PC-9 (cell line): Measurements from ENCODE around the gene ANO8. TPM values are rescaled to one million over a fixed set of nuclear protein-coding genes. Genes with fewer than 3 reads are reported as not detected.
A peak's percentile ranks its signal among the peaks of the same experiment; 100 is the strongest.

Source experiments
- BruUV-seq: library from RNA; stranded (reverse); fragments of 400-500 nt; replicated peaks from 2 replicates; lab custom pipeline; 2021; lab: Mats Ljungman, UMichigan
- CTCF ChIA-PET: fragments of 300-600 bp; sonication (Branson Sonifier 250); formaldehyde crosslinking; loops from one replicate; lab custom pipeline; 2022; ENCODE audit warnings: antibody characterized with exemption; lab: Charles Lee
- POLR2A ChIA-PET: fragments of 300-600 bp; sonication (Branson Sonifier 250); formaldehyde crosslinking; loops from one replicate; lab custom pipeline; 2022; ENCODE audit warnings: antibody characterized with exemption; ENCODE audit not compliant: unreplicated experiment; lab: Charles Lee
- DNase-seq, 2 experiments: peaks; one replicate each; pipeline versions ENCODE4 v3.0.0 to v3.0.0-alpha.2; 2015 to 2022; ENCODE audit warnings: mixed read lengths in 1 of 2
- H2AFZ ChIP-seq: fragments of 200-600 bp; sonication (generic); 2 replicates; pipeline ENCODE4 v1.8.1; 2017; ENCODE audit warnings: antibody characterized with exemption
- H3F3A ChIP-seq: fragments of 200-600 bp; sonication (generic); 2 replicates; pipeline ENCODE4 v1.8.1; 2017; ENCODE audit warnings: antibody characterized with exemption, mild to moderate bottlenecking, low read depth; ENCODE audit not compliant: insufficient read depth
- H3K27ac ChIP-seq: fragments of 200-600 bp; sonication (generic); 2 replicates; pipeline ENCODE4 v1.6.1; 2016; ENCODE audit warnings: mixed run types
- H3K27me3 ChIP-seq: fragments of 200-600 bp; sonication (generic); 2 replicates; pipeline ENCODE4 v1.6.1; 2016; ENCODE audit warnings: low read depth, mixed run types; ENCODE audit not compliant: insufficient read depth
- H3K36me3 ChIP-seq: fragments of 200-600 bp; sonication (generic); 2 replicates; pipeline ENCODE4 v1.6.1; 2016; ENCODE audit warnings: low read depth, mixed run types
- H3K4me1 ChIP-seq: fragments of 200-600 bp; sonication (generic); replicated peaks from 2 replicates; pipeline ENCODE4 v1.6.1; 2016; ENCODE audit warnings: mixed run types; ENCODE audit not compliant: insufficient read depth
- H3K4me2 ChIP-seq: fragments of 200-600 bp; sonication (generic); 2 replicates; pipeline ENCODE4 v1.6.1; 2017; ENCODE audit warnings: mixed run types
- H3K4me3 ChIP-seq: fragments of 200-600 bp; sonication (generic); 2 replicates; pipeline ENCODE4 v1.6.1; 2016; ENCODE audit warnings: mixed run types
- H3K79me2 ChIP-seq: fragments of 200-600 bp; sonication (generic); 2 replicates; pipeline ENCODE4 v1.6.1; 2017; ENCODE audit warnings: low read depth, mixed run types
- H3K9me2 ChIP-seq: fragments of 200-600 bp; sonication (generic); 2 replicates; pipeline ENCODE4 v1.8.1; 2017; ENCODE audit warnings: mild to moderate bottlenecking; ENCODE audit not compliant: insufficient read depth
- H3K9me3 ChIP-seq: fragments of 200-600 bp; sonication (generic); 2 replicates; pipeline ENCODE4 v1.8.1; 2016; ENCODE audit warnings: low read depth; ENCODE audit not compliant: insufficient read depth
- H4K20me1 ChIP-seq: fragments of 200-600 bp; sonication (generic); 2 replicates; pipeline ENCODE4 v1.8.1; 2017; ENCODE audit not compliant: insufficient read depth
- EZH2 ChIP-seq: fragments of 200-600 bp; sonication (generic); IDR thresholded peaks from 2 replicates; pipeline ENCODE4 v1.8.0; 2017; ENCODE audit warnings: antibody characterized with exemption, low read depth
- intact Hi-C: fragments of 100-400 bp; cut with micrococcal nuclease; formaldehyde crosslinking; loops from one replicate; pipeline ENCODE4 v1.10.0; 2022; ENCODE audit not compliant: unreplicated experiment
- total RNA-seq: library from RNA; stranded (reverse); gene quantifications from 2 replicates; pipeline ENCODE4 v1.2.3, GENCODE V29; 2021
- TF ChIP-seq, protein P1 (sequence below): fragments of 200-600 bp; sonication (generic); conservative IDR thresholded peaks from 2 replicates; pipeline ENCODE4 v1.6.1; 2017; ENCODE audit warnings: mixed run types, antibody characterized with exemption, mild to moderate bottlenecking, moderate library complexity

Gene ANO8
- total RNA-seq, 1 experiment from 2014 or later, result 11.4 TPM

DNA sequence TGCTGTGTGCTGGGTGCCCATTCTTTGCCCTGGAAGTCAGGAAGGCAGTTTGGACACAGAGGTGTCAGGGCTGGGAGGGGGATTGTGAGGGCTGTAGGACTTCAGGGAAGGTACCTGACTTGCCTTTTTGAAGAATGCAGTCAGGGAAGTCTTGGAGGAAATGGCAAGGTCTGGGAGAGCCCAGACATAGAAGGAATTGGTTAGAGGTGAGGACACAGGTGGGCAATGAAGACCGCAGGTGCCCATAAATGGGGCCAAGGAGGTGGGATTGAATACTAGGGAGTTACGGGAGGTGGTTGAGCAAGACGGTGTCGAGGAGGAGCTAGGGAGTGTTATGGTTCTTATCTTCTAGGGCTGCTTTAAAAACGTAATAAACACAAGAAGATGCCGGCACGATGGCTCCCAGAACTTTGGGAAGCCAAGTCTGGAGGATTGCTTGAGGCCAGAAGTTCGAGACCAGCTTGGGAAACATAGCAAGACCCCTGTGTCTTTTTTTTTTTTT lies 26.7 kb downstream of the ANO8 start:
- POLR2A ChIA-PET, result no interaction called here
- Histone ChIP-seq H4K20me1 (peaks cover 9% of the 10 kb centered on the region), H3K79me2 (peaks cover 54% of the 10 kb centered on the region), H3K9me2 (no peaks in the 10 kb centered on the region), H3K27ac (no peak overlapping the region), H3F3A (peaks cover 38% of the 10 kb centered on the region), H3K27me3 (no peaks in the 10 kb centered on the region), H3K9me3 (no peaks in the 10 kb centered on the region), H3K4me2 (no peak overlapping the region), H3K4me3 (no peak overlapping the region), H3K4me1 (peaks cover 58% of the 10 kb centered on the region), H3K36me3 (no peaks in the 10 kb centered on the region), H2AFZ (no peak overlapping the region)
- no TSS peak for BruUV-seq
- intact Hi-C loops, result loop anchor here (5.0 to 10.0 kb wide), 2 partner anchors 593 to 624 kb away; partner anchors contain the start of genes CCDC124 and NWD1
- CTCF ChIA-PET, result no interaction called here
- TF ChIP-seq, protein P1, sequence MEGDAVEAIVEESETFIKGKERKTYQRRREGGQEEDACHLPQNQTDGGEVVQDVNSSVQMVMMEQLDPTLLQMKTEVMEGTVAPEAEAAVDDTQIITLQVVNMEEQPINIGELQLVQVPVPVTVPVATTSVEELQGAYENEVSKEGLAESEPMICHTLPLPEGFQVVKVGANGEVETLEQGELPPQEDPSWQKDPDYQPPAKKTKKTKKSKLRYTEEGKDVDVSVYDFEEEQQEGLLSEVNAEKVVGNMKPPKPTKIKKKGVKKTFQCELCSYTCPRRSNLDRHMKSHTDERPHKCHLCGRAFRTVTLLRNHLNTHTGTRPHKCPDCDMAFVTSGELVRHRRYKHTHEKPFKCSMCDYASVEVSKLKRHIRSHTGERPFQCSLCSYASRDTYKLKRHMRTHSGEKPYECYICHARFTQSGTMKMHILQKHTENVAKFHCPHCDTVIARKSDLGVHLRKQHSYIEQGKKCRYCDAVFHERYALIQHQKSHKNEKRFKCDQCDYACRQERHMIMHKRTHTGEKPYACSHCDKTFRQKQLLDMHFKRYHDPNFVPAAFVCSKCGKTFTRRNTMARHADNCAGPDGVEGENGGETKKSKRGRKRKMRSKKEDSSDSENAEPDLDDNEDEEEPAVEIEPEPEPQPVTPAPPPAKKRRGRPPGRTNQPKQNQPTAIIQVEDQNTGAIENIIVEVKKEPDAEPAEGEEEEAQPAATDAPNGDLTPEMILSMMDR, result no peak
- no peak for TF ChIP-seq EZH2
- DNase-seq, result no peak

DNA sequence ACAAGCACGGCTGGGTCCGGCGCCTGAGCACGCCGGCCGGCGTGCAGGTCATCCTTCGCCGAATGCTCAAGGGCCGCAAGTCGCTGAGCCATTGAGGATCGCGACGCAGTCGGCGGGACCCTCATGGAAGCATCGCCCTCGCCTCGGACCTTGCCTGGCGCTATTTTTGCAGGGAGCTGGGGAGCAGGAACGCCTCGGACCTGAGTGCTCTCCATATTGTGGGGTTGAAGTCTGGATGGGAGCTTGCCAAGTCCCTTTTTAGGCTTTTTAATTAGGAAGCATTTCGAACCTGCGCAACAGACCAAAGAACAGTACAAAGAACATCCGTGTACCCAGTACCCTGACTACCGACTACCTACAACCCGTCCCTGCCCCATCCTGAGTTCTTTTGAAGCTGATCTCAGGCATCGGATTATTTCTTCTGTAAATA lies 28.4 kb downstream of the ANO8 start:
- Histone ChIP-seq H3K79me2 (peaks cover 53% of the 10 kb centered on the region), H3K9me2 (no peaks in the 10 kb centered on the region), H3K4me1 (peaks cover 51% of the 10 kb centered on the region), H2AFZ (peak overlapping the region; percentile 95), H3K4me3 (peak overlapping the region; percentile 78), H3K27me3 (no peaks in the 10 kb centered on the region), H3K4me2 (peak overlapping the region; percentile 85), H3F3A (peaks cover 29% of the 10 kb centered on the region), H3K36me3 (no peaks in the 10 kb centered on the region), H3K27ac (0 out of 2 replicates have a peak overlapping the region, but pooled peaks have one; percentile 30), H3K9me3 (no peaks in the 10 kb centered on the region), H4K20me1 (no peaks in the 10 kb centered on the region; the same call in 1 of the 2 replicates)
- ChIA-PET POLR2A (interaction anchor here (0.5 kb wide), 1 partner anchor 106 kb away, joined by 5 read pairs; no protein-coding TSS in a partner anchor), CTCF (no interaction called here)
- no peak for DNase-seq
- intact Hi-C loops, result loop anchor here (5.0 to 10.0 kb wide), 2 partner anchors 591 to 626 kb away; partner anchors contain the start of genes CCDC124 and NWD1
- BruUV-seq, result no TSS peak
- TF ChIP-seq, protein P1, result no peak
- TF ChIP-seq EZH2, result no peak

DNA sequence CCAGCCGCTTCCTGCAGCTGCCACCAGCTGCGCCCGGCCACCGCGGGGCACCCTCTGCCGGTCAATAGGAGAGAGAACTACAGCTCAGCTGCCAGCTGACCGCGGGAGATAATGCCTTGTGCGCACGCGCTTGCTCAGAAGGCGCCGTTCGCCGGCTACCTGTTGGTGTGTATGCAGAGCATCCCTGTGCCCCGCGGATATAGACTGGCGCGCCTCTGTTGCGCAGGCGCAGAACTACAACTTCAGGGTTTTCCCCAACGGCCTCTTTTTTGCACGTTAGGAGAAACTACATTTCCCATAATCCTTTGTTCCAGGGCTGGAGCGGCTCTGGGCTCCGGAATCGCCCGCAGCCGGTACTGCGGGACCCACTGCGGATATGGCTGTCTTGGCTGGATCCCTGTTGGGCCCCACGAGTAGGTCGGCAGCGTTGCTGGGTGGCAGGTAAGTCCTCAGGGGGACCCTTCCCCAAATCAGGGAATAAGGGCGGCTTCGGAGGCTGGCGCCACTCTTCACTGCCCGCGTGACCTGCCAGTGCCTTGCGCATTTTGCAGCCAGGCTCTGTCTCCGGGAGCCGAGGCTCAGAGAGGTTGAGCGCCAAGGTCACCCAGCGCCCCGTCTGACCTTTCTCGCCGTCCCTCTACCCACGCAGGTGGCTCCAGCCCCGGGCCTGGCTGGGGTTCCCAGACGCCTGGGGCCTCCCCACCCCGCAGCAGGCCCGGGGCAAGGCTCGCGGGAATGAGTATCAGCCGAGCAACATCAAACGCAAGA lies 29.0 kb downstream of the ANO8 start, which contains the start of gene MRPL34:
Gene MRPL34, plus strand, starts transcription at position 356 of the 768 bp plus-strand sequence. Its CDS starts 21 bp downstream, at position 377.
- Histone ChIP-seq H3K9me3 (no peaks in the 10 kb centered on the region), H3K79me2 (peaks cover 50% of the 10 kb centered on the region), H4K20me1 (no peaks in the 10 kb centered on the region), H3K36me3 (no peaks in the 10 kb centered on the region), H3K4me1 (peaks cover 45% of the 10 kb centered on the region), H3K27me3 (no peaks in the 10 kb centered on the region), H3K4me2 (peak within 1 kb of the TSS; percentile 85), H3K4me3 (peak within 1 kb of the TSS; percentile 78), H3K27ac (peak within 1 kb of the TSS; percentile 30; the same call in 1 of the 2 replicates), H3F3A (peaks cover 23% of the 10 kb centered on the region), H3K9me2 (no peaks in the 10 kb centered on the region), H2AFZ (peak within 1 kb of the TSS; percentile 95)
- intact Hi-C loops, result loop anchor here (1.0 to 10.0 kb wide), 4 partner anchors 21 to 627 kb away; partner anchors contain the start of genes CCDC124 and NWD1
- TF ChIP-seq, protein P1, result peak; percentile 78
- TF ChIP-seq EZH2, result no peak
- ChIA-PET CTCF (interaction anchor here (0.6 to 1.2 kb wide), 4 partner anchors 13 to 550 kb away, joined by 3 to 4 read pairs (median 3); no protein-coding TSS in a partner anchor), POLR2A (interaction anchor here (0.6 to 0.7 kb wide), 2 partner anchors 484 to 545 kb away, joined by 17 to 29 read pairs; no protein-coding TSS in a partner anchor)
- no TSS peak for BruUV-seq
- peak; percentile 99 to 100 for DNase-seq
